DND-41 (cell line): ENCODE data around the gene RPL27A.

Source experiments
- ATAC-seq: fragments of 200-7000 bp; cut with Tn5 transposase; 3 replicates; pipeline ENCODE4 v1.9.1; 2021; ENCODE audit warnings: low read depth; ENCODE audit not compliant: insufficient read depth
- DNase-seq: peaks from one replicate; pipeline ENCODE4 v3.0.0-alpha.2; 2020
- H2AFZ ChIP-seq: 2 replicates; pipeline ENCODE4 v1.6.0; 2012; ENCODE audit warnings: low read depth, low read length
- H3K27ac ChIP-seq: 2 replicates; pipeline ENCODE4 v1.5.1; 2012; ENCODE audit warnings: low read length, inconsistent platforms
- H3K27me3 ChIP-seq: fragments of 200-600 bp; sonication (generic); 2 replicates; pipeline ENCODE4 v1.6.0; 2012; ENCODE audit warnings: low read length, mild to moderate bottlenecking, inconsistent platforms; ENCODE audit not compliant: insufficient read depth, poor library complexity
- H3K36me3 ChIP-seq: 2 replicates; pipeline ENCODE4 v1.5.1; 2012; ENCODE audit warnings: low read length, inconsistent platforms; ENCODE audit not compliant: insufficient read depth
- H3K4me1 ChIP-seq: 2 replicates; pipeline ENCODE4 v1.5.1; 2012; ENCODE audit warnings: mild to moderate bottlenecking, low read length; ENCODE audit not compliant: insufficient read depth
- H3K4me2 ChIP-seq: 2 replicates; pipeline ENCODE4 v1.6.0; 2012; ENCODE audit warnings: mild to moderate bottlenecking, moderate library complexity, low read length, inconsistent platforms; ENCODE audit not compliant: insufficient read depth
- H3K4me3 ChIP-seq, 2 experiments: fragments of 200-600 bp in 1 of 2; shearing (Covaris generic) in 1 of 2; 2 replicates each; pipeline ENCODE4 v1.5.1; 2012 to 2016; ENCODE audit warnings: inconsistent platforms in 2 of 2, low read length in 2 of 2, mild to moderate bottlenecking in 2 of 2, low read depth in 1 of 2, moderate library complexity in 1 of 2
- H3K79me2 ChIP-seq: 2 replicates; pipeline ENCODE4 v1.6.0; 2012; ENCODE audit warnings: low read length, inconsistent platforms; ENCODE audit not compliant: insufficient read depth
- H3K9ac ChIP-seq: 2 replicates; pipeline ENCODE4 v1.6.0; 2012; ENCODE audit warnings: low read depth, mild to moderate bottlenecking, inconsistent platforms, low read length, moderate library complexity
- H3K9me3 ChIP-seq: 2 replicates; pipeline ENCODE4 v1.5.1; 2012; ENCODE audit warnings: low read length, moderate library complexity, mild to moderate bottlenecking, inconsistent platforms; ENCODE audit not compliant: insufficient read depth, severe bottlenecking
- H4K20me1 ChIP-seq: 2 replicates; pipeline ENCODE4 v1.6.0; 2012; ENCODE audit warnings: low read length; ENCODE audit not compliant: insufficient read depth
- CTCF ChIP-seq: IDR thresholded peaks from 2 replicates; pipeline ENCODE4 v1.5.1; 2012; ENCODE audit warnings: borderline replicate concordance, low read length, moderate library complexity, mild to moderate bottlenecking; ENCODE audit not compliant: poor library complexity, severe bottlenecking; ENCODE audit errors: extremely low read depth
- EZH2 ChIP-seq: IDR thresholded peaks from 3 replicates; pipeline ENCODE4 v1.6.1; 2012; ENCODE audit warnings: borderline replicate concordance, low read depth, mild to moderate bottlenecking, moderate library complexity, low read length, inconsistent platforms; ENCODE audit not compliant: severe bottlenecking

Gene RPL27A

GRCh38 chr11:8671193-8671612 lies 11.4 kb upstream of the RPL27A start:
- no peak overlapping the region for H3K4me3 ChIP-seq
- no peak overlapping the region for H3K27ac ChIP-seq
- no peaks in the 10 kb centered on the region for H4K20me1 ChIP-seq
- no peaks in the 10 kb centered on the region for H3K4me1 ChIP-seq
- H2AFZ ChIP-seq = no peak overlapping the region
- no peak overlapping the region for H3K9ac ChIP-seq
- no peaks in the 10 kb centered on the region for H3K79me2 ChIP-seq
- DNase-seq = no peak
- no peak for ATAC-seq
- H3K27me3 ChIP-seq = no peaks in the 10 kb centered on the region
- TF ChIP-seq CTCF = no peak
- no peak for TF ChIP-seq EZH2
- H3K4me2 ChIP-seq = no peak overlapping the region
- H3K36me3 ChIP-seq = peaks cover 26% of the 10 kb centered on the region
- no peaks in the 10 kb centered on the region for H3K9me3 ChIP-seq

GRCh38 chr11:8671651-8672062 lies 10.9 kb upstream of the RPL27A start:
- Histone ChIP-seq H3K36me3 (peaks cover 29% of the 10 kb centered on the region), H3K27ac (no peak overlapping the region), H3K9ac (no peak overlapping the region), H3K79me2 (no peaks in the 10 kb centered on the region), H3K4me2 (no peak overlapping the region), H3K4me1 (no peaks in the 10 kb centered on the region), H3K27me3 (no peaks in the 10 kb centered on the region), H3K9me3 (no peaks in the 10 kb centered on the region), H4K20me1 (no peaks in the 10 kb centered on the region), H2AFZ (no peak overlapping the region), H3K4me3 (no peak overlapping the region)
- no peak for DNase-seq
- TF ChIP-seq EZH2 = no peak
- no peak for TF ChIP-seq CTCF
- ATAC-seq = peak; percentile 60; the same call in 2 of the 3 replicates

- Histone ChIP-seq H4K20me1 (no peaks in the 10 kb centered on the region), H3K27me3 (no peaks in the 10 kb centered on the region), H3K79me2 (no peaks in the 10 kb centered on the region), H2AFZ (no peak overlapping the region), H3K9ac (no peak overlapping the region), H3K4me3 (no peak overlapping the region), H3K27ac (no peak overlapping the region), H3K4me1 (no peaks in the 10 kb centered on the region), H3K4me2 (no peak overlapping the region), H3K9me3 (no peaks in the 10 kb centered on the region), H3K36me3 (peaks cover 34% of the 10 kb centered on the region)
- DNase-seq = no peak
- ATAC-seq = no peak
- TF ChIP-seq CTCF = no peak
Measured at GRCh38 chr11:8672346-8672745, 10.2 kb upstream of the RPL27A start.

GRCh38 chr11:8674859-8675258 lies 7.7 kb upstream of the RPL27A start:
- TF ChIP-seq CTCF (no peak), EZH2 (no peak)
- Histone ChIP-seq H3K36me3 (peaks cover 39% of the 10 kb centered on the region), H4K20me1 (no peaks in the 10 kb centered on the region), H3K79me2 (no peaks in the 10 kb centered on the region), H3K4me2 (no peak overlapping the region), H3K27me3 (no peaks in the 10 kb centered on the region), H3K27ac (no peak overlapping the region), H3K9ac (no peak overlapping the region), H3K4me3 (no peak overlapping the region), H3K4me1 (no peaks in the 10 kb centered on the region), H3K9me3 (no peaks in the 10 kb centered on the region), H2AFZ (no peak overlapping the region)
- DNase-seq = no peak
- ATAC-seq = no peak
